ENCODE measurements around the gene BCAS1.
"Not testable (repeated sequence)": the region's sequence is repeated elsewhere in the genome, so short reads cannot be mapped to it uniquely, and the experiment has no call there.

Gene BCAS1

GRCh38 chr20:53974785-53975555 lies 95.4 kb downstream of the BCAS1 start:
- no peak overlapping the region for H3K4me3 ChIP-seq (ENCODE audit: low read length)
- TF ChIP-seq CTCF (IDR thresholded peaks at IDR 0.05; ENCODE audit: insufficient read depth, low read depth, low read length, missing control alignments), result no peak
- no peak for DNase-seq (ENCODE audit: low read depth)

- not testable (repeated sequence) for H3K4me3 ChIP-seq (ENCODE audit: low read length)
These were observed 96.5 kb downstream of the BCAS1 start for GRCh38 chr20:53973882-53974281.

GRCh38 chr20:53972179-53972578 lies 98.2 kb downstream of the BCAS1 start:
- peak; percentile 10 for DNase-seq (ENCODE audit: low read depth)
- no peak for TF ChIP-seq CTCF (IDR thresholded peaks at IDR 0.05; ENCODE audit: insufficient read depth, low read depth, low read length, missing control alignments)
- H3K4me3 ChIP-seq (ENCODE audit: low read length), result no peak overlapping the region

More at GRCh38 chr20:53973882-53974281, 96.5 kb downstream of the BCAS1 start:
- DNase-seq (ENCODE audit: low read depth), result not testable (repeated sequence)

- no peak for DNase-seq (ENCODE audit: low read depth)
- TF ChIP-seq CTCF (IDR thresholded peaks at IDR 0.05; ENCODE audit: insufficient read depth, low read depth, low read length, missing control alignments), result no peak
These were observed 99.2 kb downstream of the BCAS1 start for GRCh38 chr20:53971096-53971683.

GRCh38 chr20:53970232-53970631 lies 100.2 kb downstream of the BCAS1 start:
- DNase-seq (ENCODE audit: low read depth), result no peak
- TF ChIP-seq CTCF (IDR thresholded peaks at IDR 0.05; ENCODE audit: insufficient read depth, low read depth, low read length, missing control alignments), result no peak
- H3K4me3 ChIP-seq (ENCODE audit: low read length), result no peak overlapping the region

More at GRCh38 chr20:53971096-53971683, 99.2 kb downstream of the BCAS1 start:
- no peak overlapping the region for H3K4me3 ChIP-seq (ENCODE audit: low read length)

GRCh38 chr20:53967527-53967926 lies 102.9 kb downstream of the BCAS1 start:
- H3K4me3 ChIP-seq (ENCODE audit: low read length), result no peak overlapping the region
- DNase-seq (ENCODE audit: low read depth), result no peak
- no peak for TF ChIP-seq CTCF (IDR thresholded peaks at IDR 0.05; ENCODE audit: insufficient read depth, low read depth, low read length, missing control alignments)

- no peak for TF ChIP-seq CTCF (IDR thresholded peaks at IDR 0.05; ENCODE audit: insufficient read depth, low read depth, low read length, missing control alignments)
These were observed 103.5 kb downstream of the BCAS1 start for GRCh38 chr20:53966774-53967398.

More at GRCh38 chr20:53966774-53967398, 103.5 kb downstream of the BCAS1 start:
- DNase-seq (ENCODE audit: low read depth), result no peak
- no peak overlapping the region for H3K4me3 ChIP-seq (ENCODE audit: low read length)
